Fibroblast of villous mesenchyme (primary cell): ENCODE measurements around the gene LCN15. TPM values are rescaled to one million over a fixed set of nuclear protein-coding genes. Genes with fewer than 3 reads are reported as not detected.

Experiments used
- DNase-seq: peaks from one replicate; pipeline ENCODE4 v3.0.0-alpha.2; 2010; ENCODE audit warnings: low read depth
- H3K4me3 ChIP-seq: 2 replicates; pipeline ENCODE4 v1.5.1; 2011; ENCODE audit warnings: low read depth, mild to moderate bottlenecking, low read length
- total RNA-seq: library from RNA; depleted of rRNA; stranded (reverse); fragments of >200 nt; gene quantifications from 2 replicates; pipeline ENCODE4 v1.2.3, GENCODE V29; 2012
- TF ChIP-seq, protein P1 (sequence below): IDR thresholded peaks from 2 replicates; pipeline ENCODE4 v1.5.1; 2012; ENCODE audit warnings: low read depth, mild to moderate bottlenecking, low read length; ENCODE audit not compliant: insufficient read depth

Gene LCN15
- total RNA-seq, 1 donor, result not detected

DNA sequence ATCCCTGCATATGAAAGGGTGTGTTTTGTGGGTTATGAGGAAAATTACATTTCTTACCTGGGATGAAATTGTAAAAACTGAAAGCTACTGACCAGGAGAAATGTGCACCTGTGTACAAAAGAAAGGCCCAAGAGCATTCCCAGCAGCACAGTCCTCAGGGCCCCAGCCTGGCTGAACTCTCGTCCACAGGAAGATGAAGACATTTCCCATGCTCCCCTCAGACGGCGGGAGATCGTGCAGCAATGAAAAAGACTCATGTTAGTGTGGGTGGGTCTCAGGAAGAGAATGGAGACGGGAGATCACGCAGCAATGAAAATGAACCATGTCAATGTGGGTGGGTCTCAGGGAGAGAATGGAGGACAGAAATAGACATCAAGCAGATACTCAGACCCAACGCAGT is 12.6 kb upstream of the LCN15 start:
- DNase-seq, result no peak
- TF ChIP-seq, protein P1, sequence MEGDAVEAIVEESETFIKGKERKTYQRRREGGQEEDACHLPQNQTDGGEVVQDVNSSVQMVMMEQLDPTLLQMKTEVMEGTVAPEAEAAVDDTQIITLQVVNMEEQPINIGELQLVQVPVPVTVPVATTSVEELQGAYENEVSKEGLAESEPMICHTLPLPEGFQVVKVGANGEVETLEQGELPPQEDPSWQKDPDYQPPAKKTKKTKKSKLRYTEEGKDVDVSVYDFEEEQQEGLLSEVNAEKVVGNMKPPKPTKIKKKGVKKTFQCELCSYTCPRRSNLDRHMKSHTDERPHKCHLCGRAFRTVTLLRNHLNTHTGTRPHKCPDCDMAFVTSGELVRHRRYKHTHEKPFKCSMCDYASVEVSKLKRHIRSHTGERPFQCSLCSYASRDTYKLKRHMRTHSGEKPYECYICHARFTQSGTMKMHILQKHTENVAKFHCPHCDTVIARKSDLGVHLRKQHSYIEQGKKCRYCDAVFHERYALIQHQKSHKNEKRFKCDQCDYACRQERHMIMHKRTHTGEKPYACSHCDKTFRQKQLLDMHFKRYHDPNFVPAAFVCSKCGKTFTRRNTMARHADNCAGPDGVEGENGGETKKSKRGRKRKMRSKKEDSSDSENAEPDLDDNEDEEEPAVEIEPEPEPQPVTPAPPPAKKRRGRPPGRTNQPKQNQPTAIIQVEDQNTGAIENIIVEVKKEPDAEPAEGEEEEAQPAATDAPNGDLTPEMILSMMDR, result no peak

DNA sequence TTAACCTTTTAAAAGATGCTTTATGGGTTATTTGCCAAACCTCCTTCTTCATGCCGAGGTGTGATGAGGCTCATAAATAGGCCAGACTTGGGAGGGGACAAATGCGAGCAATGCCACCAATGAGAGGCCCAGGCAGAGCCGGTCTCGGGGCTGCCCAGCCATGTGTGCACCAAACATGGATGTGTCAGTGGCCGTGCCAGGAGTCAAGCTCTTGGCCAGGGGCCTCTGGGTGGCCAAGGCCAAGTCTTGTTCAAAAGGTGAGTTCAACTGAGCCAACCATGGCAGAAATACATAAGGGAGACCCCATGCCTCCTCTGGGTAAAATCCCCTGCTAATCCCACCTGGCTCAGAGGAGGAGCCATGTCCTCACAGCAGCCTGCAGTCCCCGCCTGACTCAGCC is 10.9 kb upstream of the LCN15 start:
- no peak for DNase-seq

More for the DNA sequence above, 12.6 kb upstream of the LCN15 start:
- no peak overlapping the region for H3K4me3 ChIP-seq

DNA sequence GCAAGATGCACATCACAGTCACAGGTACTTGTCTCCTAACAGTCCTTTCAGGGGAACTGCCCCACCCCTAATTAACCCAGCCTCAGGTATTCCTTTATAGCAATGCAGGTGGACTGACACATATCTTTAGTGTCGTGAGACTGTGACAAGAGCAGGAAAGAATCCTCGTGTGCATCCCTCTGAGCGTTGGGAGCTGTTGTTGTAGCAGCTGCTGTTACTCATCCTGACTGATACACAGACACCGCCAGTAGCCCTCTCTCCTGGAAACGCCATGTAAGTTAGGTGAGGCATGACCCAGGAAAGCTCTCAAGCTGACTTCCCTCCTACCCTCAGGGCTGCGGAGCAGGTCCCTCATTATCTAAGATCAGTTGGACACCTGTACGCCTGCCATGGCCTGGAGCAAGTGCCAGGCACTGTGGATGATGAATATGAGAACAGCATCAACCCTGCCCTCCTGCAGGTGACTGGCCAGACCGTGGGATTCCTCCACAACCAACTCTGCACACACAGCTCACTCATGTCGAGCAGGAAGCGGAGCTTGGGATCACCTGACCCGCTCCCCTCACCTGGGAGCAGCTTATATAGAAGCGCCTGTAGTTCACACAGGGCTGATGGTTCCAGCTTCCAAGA is 10.2 kb upstream of the LCN15 start:
- TF ChIP-seq, protein P1, result no peak
- no peak for DNase-seq
- no peak overlapping the region for H3K4me3 ChIP-seq

More for the DNA sequence above, 10.9 kb upstream of the LCN15 start:
- no peak overlapping the region for H3K4me3 ChIP-seq
- TF ChIP-seq, protein P1, result no peak

DNA sequence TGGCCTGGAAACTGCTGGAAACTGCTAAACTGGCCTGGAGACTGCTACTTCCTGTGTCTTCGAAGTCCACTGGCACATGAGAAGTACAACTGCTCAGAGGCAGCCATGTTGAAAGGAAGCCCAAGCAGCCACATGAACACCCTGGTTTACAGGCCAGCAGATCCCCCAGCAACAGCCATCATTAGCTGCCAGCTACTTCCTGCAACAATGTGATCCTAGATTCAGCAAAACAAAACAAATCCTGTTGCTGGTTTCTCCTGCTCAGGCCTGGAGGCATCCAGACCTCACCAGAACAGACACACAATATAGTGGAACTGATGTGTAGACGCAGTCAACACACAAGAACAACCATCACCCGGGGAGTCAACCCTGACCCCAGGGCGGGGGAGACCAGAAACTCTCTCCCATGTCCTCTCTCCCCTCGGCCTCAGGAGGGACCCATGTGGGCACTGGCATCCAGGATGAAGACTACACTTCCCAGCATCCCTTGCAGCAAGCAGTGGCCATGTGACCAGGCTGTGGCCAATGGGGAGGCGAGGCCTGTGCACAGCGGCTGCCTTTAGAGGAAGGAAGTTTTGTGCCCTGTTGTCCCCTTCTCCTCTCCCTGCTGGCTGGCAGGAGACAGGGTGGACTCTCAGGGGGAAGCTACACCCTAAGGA is 9.2 kb upstream of the LCN15 start:
- DNase-seq, result no peak
- TF ChIP-seq, protein P1, result no peak
- H3K4me3 ChIP-seq, result no peak overlapping the region

DNA sequence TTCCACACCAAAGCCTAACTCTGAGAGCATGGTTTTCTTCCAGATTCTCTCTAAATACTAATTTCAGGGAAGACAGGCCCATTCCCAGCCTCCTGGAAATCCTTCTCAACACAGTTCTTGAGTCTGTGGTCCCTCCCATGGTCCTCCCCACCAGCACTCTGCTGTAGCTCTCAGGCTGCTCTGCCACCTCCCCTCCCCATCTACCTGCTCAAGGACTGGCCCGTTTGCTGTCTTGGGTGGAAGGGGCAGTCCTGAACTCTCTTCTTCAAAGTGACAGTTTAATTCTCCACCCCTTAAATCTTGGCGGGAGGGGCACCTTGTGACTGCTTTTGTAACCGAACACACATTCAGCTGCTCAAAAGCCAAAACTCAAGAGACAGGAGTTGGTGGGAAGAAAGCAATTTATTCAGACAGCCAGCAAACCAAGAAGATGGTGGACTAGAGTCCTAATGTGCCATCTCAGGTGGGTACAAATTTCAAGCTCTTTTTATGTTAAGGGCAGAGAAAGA is 7.6 kb upstream of the LCN15 start:
- no peak overlapping the region for H3K4me3 ChIP-seq
- no peak for DNase-seq
- TF ChIP-seq, protein P1, result no peak

DNA sequence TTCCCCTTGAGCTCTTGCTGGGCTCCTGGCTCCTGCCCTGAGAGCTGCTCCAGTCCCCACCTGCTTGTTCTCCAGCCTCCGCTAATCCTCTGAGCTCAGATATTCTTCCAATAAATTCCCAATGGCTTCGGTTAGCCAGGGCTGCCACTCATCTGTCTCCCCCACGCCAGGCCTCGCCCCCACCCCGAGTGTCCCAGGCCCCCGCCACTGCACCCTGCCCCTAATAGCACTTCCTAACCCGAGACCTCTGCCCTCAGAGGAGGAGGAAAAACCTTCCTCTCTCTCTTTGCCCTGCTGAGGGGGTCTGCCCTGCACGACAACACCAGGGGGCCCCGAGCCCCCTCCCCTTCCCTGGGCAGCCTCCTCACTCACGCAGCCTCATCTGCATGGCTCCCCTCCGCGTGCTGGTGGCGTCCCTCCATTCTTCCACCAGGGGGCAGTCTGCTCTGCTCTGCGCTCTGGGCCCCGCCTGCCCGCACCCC is 5.4 kb upstream of the LCN15 start:
- H3K4me3 ChIP-seq, result no peak overlapping the region
- TF ChIP-seq, protein P1, result peak; percentile 58
- no peak for DNase-seq
